Spleen (tissue), 11 donors: ENCODE measurements around the gene LKAAEAR1. TPM values are rescaled to one million over a fixed set of nuclear protein-coding genes. Genes with fewer than 3 reads are reported as not detected.
A peak's percentile ranks its signal among the peaks of the same experiment; 100 is the strongest.

Source experiments
- DNase-seq: peaks from one replicate; pipeline ENCODE4 v3.0.0-alpha.2; 2020
- H3K27ac ChIP-seq, 8 donors: fragments of 200-600 bp; sonication (generic) in 7 of 8; 1 replicate in 4 of 8; 2 replicates in 4 of 8; pipeline versions ENCODE4 v1.5.0 to v1.8.0; 2016 to 2021; ENCODE audit warnings: inconsistent platforms in 4 of 8, mild to moderate bottlenecking in 4 of 8, moderate library complexity in 1 of 8
- H3K27me3 ChIP-seq, 7 donors: fragments of 200-600 bp; sonication (generic) in 6 of 7; replicated peaks in 1 of 7; 1 replicate in 4 of 7; 2 replicates in 3 of 7; pipeline versions ENCODE4 v1.5.0 to v1.8.0; 2016 to 2021; ENCODE audit warnings: inconsistent platforms in 3 of 7, mild to moderate bottlenecking in 1 of 7
- H3K36me3 ChIP-seq, 6 donors: fragments of 200-600 bp; sonication (generic) in 5 of 6; 1 replicate in 4 of 6; 2 replicates in 2 of 6; pipeline versions ENCODE4 v1.5.0 to v1.8.0; 2016 to 2021; ENCODE audit warnings: inconsistent platforms in 2 of 6
- H3K4me1 ChIP-seq, 6 donors: fragments of 200-600 bp; sonication (generic) in 5 of 6; 1 replicate in 3 of 6; 2 replicates in 3 of 6; pipeline versions ENCODE4 v1.5.0 to v1.8.0; 2016 to 2021; ENCODE audit warnings: inconsistent platforms in 3 of 6
- H3K4me3 ChIP-seq, 8 donors: fragments of 200-600 bp; sonication (generic) in 7 of 8; 1 replicate in 4 of 8; 2 replicates in 4 of 8; pipeline versions ENCODE4 v1.5.0 to v1.8.0; 2016 to 2021; ENCODE audit warnings: inconsistent platforms in 4 of 8, mild to moderate bottlenecking in 4 of 8, moderate library complexity in 2 of 8
- H3K9me3 ChIP-seq, 8 donors: fragments of 200-600 bp; sonication (generic) in 7 of 8; 1 replicate in 4 of 8; 2 replicates in 4 of 8; pipeline versions ENCODE4 v1.5.0 to v1.8.0; 2016 to 2021; ENCODE audit warnings: inconsistent platforms in 4 of 8
- POLR2A ChIP-seq, 3 donors: fragments of 450-650 bp; IDR thresholded peaks; one replicate each; pipeline ENCODE4 v1.5.1; 2017; ENCODE audit warnings: antibody characterized with exemption in 3 of 3, mild to moderate bottlenecking in 1 of 3
- POLR2AphosphoS5 ChIP-seq, 3 donors: sonication (generic); formaldehyde crosslinking; IDR thresholded peaks; one replicate each; pipeline ENCODE4 v1.5.1; 2017; ENCODE audit warnings: antibody characterized with exemption in 3 of 3
- WGBS, 5 donors: extraction: QIAGEN DNeasy Blood & Tissue Kit in 3 of 5; methylation state at CpG; one replicate each; pipeline versions ENCODE4 v1.1.5 to v1.1.7; 2013 to 2018; 5-methylcytosine and 5-hydroxymethylcytosine counted together
- intact Hi-C: fragments of 100-400 bp; cut with DNase I; formaldehyde crosslinking; loops from one replicate; pipeline ENCODE4 v1.15.0; 2023; ENCODE audit warnings: low total_unique reads
- polyA plus RNA-seq, 3 donors: library from polyadenylated mRNA; stranded (reverse); fragments of 200-250 nt; gene quantifications; one replicate each; pipeline ENCODE4 v1.2.1, GENCODE V29; 2013
- total RNA-seq, 7 donors: library from RNA; depleted of rRNA in 3 of 7; stranded (reverse); fragments of >200 nt in 3 of 7; fragmentation: NEBNext Ultra II Directional in 4 of 7; extraction: Animal tissue kit (Norgen Biotek cat#: 25700) in 4 of 7; gene quantifications; one replicate each; pipeline versions ENCODE4 v1.1.0 to v1.2.1, GENCODE V29; 2016 to 2021
- TF ChIP-seq, protein P1 (sequence below), 11 experiments: fragments of 200-600 bp in 7 of 11; fragments of 450-650 bp in 4 of 11; sonication (generic) in 4 of 11; IDR thresholded peaks in 8 of 11; conservative IDR thresholded peaks in 3 of 11; 1 replicate in 7 of 11; 2 replicates in 4 of 11; pipeline versions ENCODE4 v1.4.0 to v1.8.0; 2016 to 2021; ENCODE audit warnings: antibody characterized with exemption in 11 of 11, inconsistent platforms in 4 of 11, mild to moderate bottlenecking in 1 of 11
- donor health status: healthy with polysubstance abuse.
- donor health status: DM: no; HTN: no; CAD: no; lungs with moderate emphysema.
- donor health status: DM: no; HTN: no; CAD: no.
- donor health status: Bipolar disorder and iron deficiency.
- donor health status: healthy.
- donor health status: DM: no; HTN: no; CAD: no.
- donor health status: DM: yes; HTN: yes; CAD: no.

Gene LKAAEAR1
- total and polyA plus RNA-seq, 10 donors: 0.26 to 0.66 (median 0.51) TPM; not detected in 6

DNA sequence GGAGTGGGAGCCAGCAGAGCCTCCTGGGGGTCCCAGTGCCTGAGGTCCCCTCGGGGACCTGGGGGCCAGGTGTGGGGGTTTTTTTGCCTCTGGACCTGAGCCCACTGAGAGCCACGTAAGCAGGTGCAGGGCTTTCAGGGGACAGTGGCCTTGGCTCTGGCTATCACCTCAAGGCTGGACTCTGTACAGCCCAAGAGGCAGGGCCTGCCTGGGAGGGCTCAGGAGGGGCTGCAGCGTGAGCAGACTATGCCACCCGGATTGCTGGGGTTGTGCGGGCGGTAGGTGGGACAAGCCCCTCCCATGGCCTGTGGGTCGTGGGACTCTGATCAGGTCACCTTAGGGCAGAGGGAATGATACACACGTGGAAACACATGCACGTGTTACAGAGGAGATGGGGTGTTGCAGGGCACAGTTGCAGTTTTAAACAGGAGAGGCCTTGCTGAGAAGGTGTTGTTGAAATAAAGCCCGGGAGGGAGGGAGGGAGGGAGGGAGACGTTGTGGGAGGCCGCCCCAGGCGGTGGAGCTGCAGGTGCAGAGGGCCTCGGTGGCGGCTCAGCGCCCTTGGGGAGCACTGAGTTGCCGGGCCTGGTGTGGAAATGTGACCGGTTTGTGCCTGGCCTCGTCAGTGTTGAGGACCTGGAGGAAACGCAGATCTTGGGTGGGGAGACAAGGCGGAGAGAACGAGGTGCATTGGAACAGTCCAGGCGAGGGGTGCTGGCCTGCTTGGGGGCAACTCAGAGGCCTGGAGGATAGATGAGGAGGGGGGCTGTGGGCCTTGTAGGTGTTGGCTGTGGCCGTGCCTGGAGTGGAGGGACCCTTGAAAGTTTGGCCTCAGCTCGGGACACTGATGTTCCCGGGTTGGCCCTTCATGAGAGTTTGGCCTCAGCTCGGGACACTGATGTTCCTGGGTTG lies 18.9 kb downstream of the LKAAEAR1 start:
- Histone ChIP-seq H3K27me3 (no peaks in the 10 kb centered on the region), H3K4me1 (peaks cover 28 to 83% (median 78%) of the 10 kb centered on the region in 6 donors), H3K36me3 (peaks cover 0 to 4% (median 0%) of the 10 kb centered on the region in 6 donors), H3K9me3 (no peaks in the 10 kb centered on the region), H3K4me3 (no peak overlapping the region), H3K27ac (peak overlapping the region in 4 of 8 donors; percentile 7 to 81 (median 40))
- WGBS, 5 donors: 41 to 54% (median 48%) methylated on average over 27 of the region's 27 CpGs
- no peak for DNase-seq
- intact Hi-C loops: no loop called here
- TF ChIP-seq POLR2A (IDR thresholded peaks at IDR 0.05) (no peak), POLR2AphosphoS5 (IDR thresholded peaks at IDR 0.05) (peak in 2 of 3 donors; percentile 17 to 26)

GRCh38 chr20:64064145-64064698 lies 20.0 kb downstream of the LKAAEAR1 start:
- DNase-seq: no peak
- Histone ChIP-seq H3K36me3 (no peaks in the 10 kb centered on the region), H3K4me3 (peak overlapping the region in 7 of 8 donors; percentile 65 to 98 (median 88)), H3K27ac (peak overlapping the region in 5 of 8 donors; percentile 75 to 88 (median 84)), H3K27me3 (no peaks in the 10 kb centered on the region), H3K4me1 (peaks cover 28 to 72% (median 68%) of the 10 kb centered on the region in 6 donors), H3K9me3 (no peaks in the 10 kb centered on the region)
- 33 to 72% (median 61%) methylated on average over 10 to 12 of the region's 12 CpGs for WGBS, 5 donors
- intact Hi-C loops: loop anchor here (5.0 kb wide), 1 partner anchor 82 kb away; the partner anchor contains the start of gene PRPF6
- TF ChIP-seq, protein P1, sequence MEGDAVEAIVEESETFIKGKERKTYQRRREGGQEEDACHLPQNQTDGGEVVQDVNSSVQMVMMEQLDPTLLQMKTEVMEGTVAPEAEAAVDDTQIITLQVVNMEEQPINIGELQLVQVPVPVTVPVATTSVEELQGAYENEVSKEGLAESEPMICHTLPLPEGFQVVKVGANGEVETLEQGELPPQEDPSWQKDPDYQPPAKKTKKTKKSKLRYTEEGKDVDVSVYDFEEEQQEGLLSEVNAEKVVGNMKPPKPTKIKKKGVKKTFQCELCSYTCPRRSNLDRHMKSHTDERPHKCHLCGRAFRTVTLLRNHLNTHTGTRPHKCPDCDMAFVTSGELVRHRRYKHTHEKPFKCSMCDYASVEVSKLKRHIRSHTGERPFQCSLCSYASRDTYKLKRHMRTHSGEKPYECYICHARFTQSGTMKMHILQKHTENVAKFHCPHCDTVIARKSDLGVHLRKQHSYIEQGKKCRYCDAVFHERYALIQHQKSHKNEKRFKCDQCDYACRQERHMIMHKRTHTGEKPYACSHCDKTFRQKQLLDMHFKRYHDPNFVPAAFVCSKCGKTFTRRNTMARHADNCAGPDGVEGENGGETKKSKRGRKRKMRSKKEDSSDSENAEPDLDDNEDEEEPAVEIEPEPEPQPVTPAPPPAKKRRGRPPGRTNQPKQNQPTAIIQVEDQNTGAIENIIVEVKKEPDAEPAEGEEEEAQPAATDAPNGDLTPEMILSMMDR (IDR thresholded peaks at IDR 0.05 in 8 of 11, conservative IDR thresholded peaks at IDR 0.05 in 3 of 11): no peak
- peak in 1 of 3 donors; percentile 3 for TF ChIP-seq POLR2AphosphoS5 (IDR thresholded peaks at IDR 0.05)

- Histone ChIP-seq H3K9me3 (no peaks in the 10 kb centered on the region), H3K4me1 (peaks cover 24 to 68% (median 63%) of the 10 kb centered on the region in 6 donors), H3K36me3 (no peaks in the 10 kb centered on the region), H3K4me3 (peak overlapping the region; percentile 50 to 98 (median 88)), H3K27ac (peak overlapping the region; percentile 55 to 88 (median 82)), H3K27me3 (no peaks in the 10 kb centered on the region)
- intact Hi-C loops: loop anchor here (5.0 kb wide), 1 partner anchor 81 kb away; the partner anchor contains the start of gene PRPF6
- 3 to 11% (median 5%) methylated on average over 26 to 51 of the region's 51 CpGs for WGBS, 5 donors
- no peak for TF ChIP-seq POLR2A (IDR thresholded peaks at IDR 0.05)
- TF ChIP-seq, protein P1 (IDR thresholded peaks at IDR 0.05 in 8 of 11, conservative IDR thresholded peaks at IDR 0.05 in 3 of 11): no peak
- peak in 2 of 3 donors; percentile 4 to 42 for TF ChIP-seq POLR2AphosphoS5 (IDR thresholded peaks at IDR 0.05)
- no peak for DNase-seq
Observed at GRCh38 chr20:64063389-64064144, 20.6 kb downstream of the LKAAEAR1 start.
